GM04504 (cell line): ENCODE results near the gene STX10.
A peak's percentile ranks its signal among the peaks of the same experiment; 100 is the strongest.
"Not testable (repeated sequence)": the region's sequence is repeated elsewhere in the genome, so short reads cannot be mapped to it uniquely, and the experiment has no call there.

Experiments
- DNase-seq: peaks from one replicate; pipeline ENCODE4 v3.0.0-alpha.2; 2012; ENCODE audit warnings: low read depth

STX10 gene

GRCh38 chr19:13150187-13150930, at the start of gene STX10, which contains the start of gene IER2:
TSS of gene STX10 (minus strand) at chr19:13150375. CDS start at chr19:13150173, 202 bp downstream.
TSS of gene IER2 (plus strand) at chr19:13150411. CDS start at chr19:13153187, 2,776 bp downstream.
- DNase-seq = peak; percentile 91

- no peak for DNase-seq
These were observed 48.5 kb upstream of the STX10 start for GRCh38 chr19:13198634-13199033.

GRCh38 chr19:13195678-13196077, 45.5 kb upstream of the STX10 start:
- DNase-seq = no peak

GRCh38 chr19:13190781-13191540, 40.8 kb upstream of the STX10 start:
- DNase-seq = no peak

- no peak for DNase-seq
These were observed 39.4 kb upstream of the STX10 start for GRCh38 chr19:13189600-13189999.

- no peak for DNase-seq
These were observed 37.2 kb upstream of the STX10 start for GRCh38 chr19:13187419-13187818.

- not testable (repeated sequence) for DNase-seq
These were observed 36.5 kb upstream of the STX10 start for GRCh38 chr19:13186688-13187087.

GRCh38 chr19:13185763-13186657, 35.8 kb upstream of the STX10 start:
- DNase-seq = not testable (repeated sequence)

GRCh38 chr19:13184926-13185325, 34.8 kb upstream of the STX10 start:
- not testable (repeated sequence) for DNase-seq

GRCh38 chr19:13181747-13182388, 31.7 kb upstream of the STX10 start:
- DNase-seq = no peak

- not testable (repeated sequence) for DNase-seq
These were observed 28.1 kb upstream of the STX10 start for GRCh38 chr19:13178291-13178690.

GRCh38 chr19:13177584-13177983, 27.4 kb upstream of the STX10 start:
- not testable (repeated sequence) for DNase-seq

- DNase-seq = no peak
These were observed 26.2 kb upstream of the STX10 start for GRCh38 chr19:13176345-13176744.

GRCh38 chr19:13173139-13173737, 23.1 kb upstream of the STX10 start:
- no peak for DNase-seq

- DNase-seq = peak; percentile 79
These were observed 22.4 kb upstream of the STX10 start for GRCh38 chr19:13172346-13173138.

GRCh38 chr19:13171146-13171545, 21.0 kb upstream of the STX10 start:
- no peak for DNase-seq

GRCh38 chr19:13169769-13170168, 19.6 kb upstream of the STX10 start:
- no peak for DNase-seq

- DNase-seq = not testable (repeated sequence)
These were observed 16.0 kb upstream of the STX10 start for GRCh38 chr19:13166151-13166550.

- DNase-seq = no peak
These were observed 15.2 kb upstream of the STX10 start for GRCh38 chr19:13165162-13165997.
